Epithelial cell of proximal tubule (primary cell): ENCODE measurements around the gene CS. TPM values are rescaled to one million over a fixed set of nuclear protein-coding genes. Genes with fewer than 3 reads are reported as not detected.
A peak's percentile ranks its signal among the peaks of the same experiment; 100 is the strongest.

Experiments used
- DNase-seq: peaks from one replicate; pipeline ENCODE4 v3.0.0-alpha.2; 2011; ENCODE audit warnings: low read depth
- H3K4me3 ChIP-seq: 2 replicates; pipeline ENCODE4 v1.5.1; 2011; ENCODE audit warnings: low read depth, mild to moderate bottlenecking, low read length
- total RNA-seq: library from RNA; depleted of rRNA; stranded (reverse); fragments of >200 nt; gene quantifications from 2 replicates; pipeline ENCODE4 v1.2.3, GENCODE V29; 2015
- TF ChIP-seq, protein P1 (sequence below): conservative IDR thresholded peaks from 2 replicates; pipeline ENCODE4 v1.5.1; 2012; ENCODE audit warnings: low read depth, mild to moderate bottlenecking, low read length

Gene CS
- total RNA-seq, 1 donor from 2014 or later, result 133 TPM

DNA sequence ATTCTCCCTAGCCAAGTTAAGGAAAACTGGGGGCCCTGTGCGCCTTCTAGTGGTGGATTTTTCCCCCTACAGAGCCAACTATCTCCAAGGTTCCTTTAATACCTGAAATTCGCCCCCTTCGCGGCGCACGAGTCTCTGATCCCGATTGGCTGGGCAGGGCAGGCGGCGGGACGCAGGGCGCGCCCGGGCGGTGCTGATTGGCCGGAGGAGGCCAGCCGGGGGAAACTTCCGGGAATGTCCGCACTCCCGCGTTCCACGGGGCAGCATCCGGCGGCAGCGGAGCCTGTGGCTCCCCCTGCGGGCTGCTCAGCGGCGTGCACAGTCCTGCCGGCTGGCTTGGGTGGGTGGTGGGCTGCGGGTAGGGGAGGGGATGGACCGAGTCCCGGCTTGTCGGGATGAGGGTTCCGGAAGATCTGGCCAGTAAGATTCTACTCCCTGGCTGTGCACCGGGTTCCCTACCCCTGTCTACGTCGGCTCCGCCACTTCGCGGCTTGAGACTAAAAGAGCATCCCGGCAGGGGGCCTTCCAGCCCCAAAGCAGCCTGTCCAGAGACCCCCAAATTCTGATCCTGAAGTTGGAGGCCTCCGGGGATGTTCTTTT is 75.9 kb downstream of the CS start, which contains the start of gene NABP2:
Gene NABP2, plus strand, starts transcription at position 241 of the 600 bp plus-strand sequence. CDS start 515 bp downstream, outside the sequence.
- peak; percentile 75 for DNase-seq
- TF ChIP-seq, protein P1, sequence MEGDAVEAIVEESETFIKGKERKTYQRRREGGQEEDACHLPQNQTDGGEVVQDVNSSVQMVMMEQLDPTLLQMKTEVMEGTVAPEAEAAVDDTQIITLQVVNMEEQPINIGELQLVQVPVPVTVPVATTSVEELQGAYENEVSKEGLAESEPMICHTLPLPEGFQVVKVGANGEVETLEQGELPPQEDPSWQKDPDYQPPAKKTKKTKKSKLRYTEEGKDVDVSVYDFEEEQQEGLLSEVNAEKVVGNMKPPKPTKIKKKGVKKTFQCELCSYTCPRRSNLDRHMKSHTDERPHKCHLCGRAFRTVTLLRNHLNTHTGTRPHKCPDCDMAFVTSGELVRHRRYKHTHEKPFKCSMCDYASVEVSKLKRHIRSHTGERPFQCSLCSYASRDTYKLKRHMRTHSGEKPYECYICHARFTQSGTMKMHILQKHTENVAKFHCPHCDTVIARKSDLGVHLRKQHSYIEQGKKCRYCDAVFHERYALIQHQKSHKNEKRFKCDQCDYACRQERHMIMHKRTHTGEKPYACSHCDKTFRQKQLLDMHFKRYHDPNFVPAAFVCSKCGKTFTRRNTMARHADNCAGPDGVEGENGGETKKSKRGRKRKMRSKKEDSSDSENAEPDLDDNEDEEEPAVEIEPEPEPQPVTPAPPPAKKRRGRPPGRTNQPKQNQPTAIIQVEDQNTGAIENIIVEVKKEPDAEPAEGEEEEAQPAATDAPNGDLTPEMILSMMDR, result peak; percentile 88
- peak within 1 kb of the TSS; percentile 75 for H3K4me3 ChIP-seq

DNA sequence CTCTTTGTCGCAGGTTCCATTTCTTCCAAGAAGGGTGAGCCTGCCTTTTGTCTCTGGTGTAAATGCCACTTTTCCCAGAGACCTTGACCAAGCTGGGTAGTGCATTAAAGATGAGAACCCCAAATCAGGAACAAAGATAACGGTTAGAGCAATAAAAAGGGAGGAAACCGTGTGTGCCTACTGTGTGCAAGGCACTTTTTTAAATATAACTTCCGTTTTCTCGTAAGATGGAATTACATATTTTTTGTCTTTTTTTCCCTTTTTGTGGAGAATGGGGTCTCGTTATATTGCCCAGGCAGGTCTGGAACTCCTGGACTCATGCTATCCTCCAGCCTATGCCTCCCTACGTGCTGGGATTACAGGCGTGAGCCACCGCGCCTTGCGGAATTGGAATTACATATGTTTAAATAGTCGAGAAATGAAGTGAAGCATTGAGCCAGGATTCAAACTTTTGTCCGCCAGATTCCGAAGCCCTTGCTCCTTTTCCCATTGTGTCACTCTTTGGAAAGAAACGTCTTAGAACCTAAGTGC is 76.5 kb downstream of the CS start:
- TF ChIP-seq, protein P1, result no peak
- peak overlapping the region; percentile 38 for H3K4me3 ChIP-seq
- no peak for DNase-seq

DNA sequence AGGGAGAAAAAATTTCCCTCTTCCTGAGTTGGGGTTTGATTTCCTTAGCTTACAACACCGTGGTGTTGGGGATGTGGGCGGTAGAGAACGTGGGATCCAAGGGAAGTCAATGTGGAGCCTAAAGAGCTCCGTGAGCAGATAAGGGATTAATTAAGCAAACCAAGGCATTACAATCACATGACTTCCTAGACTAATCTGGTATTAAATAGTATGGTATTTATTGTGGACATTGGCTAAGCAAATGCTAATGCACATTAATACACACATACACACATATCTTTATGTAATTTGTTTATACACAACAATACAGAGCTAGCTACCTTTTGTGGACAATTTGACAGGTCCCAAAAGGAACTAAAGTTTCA is 77.6 kb downstream of the CS start:
- TF ChIP-seq, protein P1, result no peak

DNA sequence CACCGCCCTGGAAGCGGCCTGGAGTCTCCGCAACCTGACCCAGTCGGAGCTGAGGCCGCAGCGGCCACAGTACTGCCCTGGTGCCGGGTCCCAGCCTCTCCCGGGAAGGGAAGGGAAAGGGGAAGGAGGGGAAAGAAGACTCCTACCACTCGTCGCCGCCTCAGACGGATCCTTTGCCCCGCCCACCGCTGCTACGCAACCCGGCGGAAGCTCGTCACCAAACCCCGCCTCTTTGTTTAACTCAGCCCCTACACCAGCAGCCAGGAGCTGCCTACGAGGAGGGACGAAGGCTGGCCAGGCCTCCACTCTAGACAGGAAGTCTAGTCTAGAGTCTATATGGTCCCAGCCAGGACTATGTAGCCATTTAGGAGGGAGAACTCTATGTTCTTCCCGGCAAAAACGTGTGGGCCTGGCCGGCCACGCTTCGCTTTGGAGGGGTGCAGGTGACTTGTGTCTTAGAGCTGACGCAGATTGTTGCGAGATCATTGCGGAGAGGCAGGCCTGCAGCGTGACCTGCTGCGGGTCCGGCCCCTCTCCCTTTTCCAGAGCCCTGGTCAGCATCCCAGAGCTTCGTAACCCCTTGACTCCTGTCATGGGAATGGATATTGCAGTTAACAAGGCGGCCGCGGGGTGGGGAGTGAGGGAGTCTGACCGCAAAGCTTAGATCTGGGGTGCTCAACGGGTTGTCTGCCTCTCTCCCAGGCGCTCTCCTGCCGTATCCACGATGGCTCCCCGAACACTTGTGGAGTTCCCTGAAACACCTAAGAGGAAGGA is 78.2 kb downstream of the CS start, which contains the start of gene RNF41:
Gene RNF41, minus strand, starts transcription at position 166 of the 774 bp plus-strand sequence. CDS start 7,875 bp downstream, outside the sequence.
- DNase-seq, result peak; percentile 68
- TF ChIP-seq, protein P1, result peak; percentile 24
- H3K4me3 ChIP-seq, result peak within 1 kb of the TSS; percentile 72

More for the DNA sequence above, 77.6 kb downstream of the CS start:
- DNase-seq, result no peak
- peak overlapping the region; percentile 72 for H3K4me3 ChIP-seq

Other genes with a start within 250 kb of the CS start
- 14.3 and 24.2 TPM in 2 replicates for gene ERBB3, start 220.2 kb downstream of the CS start, total RNA-seq
- gene PA2G4, start 195.8 kb downstream of the CS start, total RNA-seq, result 230 and 332 TPM in 2 replicates
- gene RPL41, start 183.7 kb downstream of the CS start, total RNA-seq, result 3,901 and 5,792 TPM in 2 replicates
- gene ZC3H10, start 182.1 kb downstream of the CS start, total RNA-seq, result 1.8 and 2.7 TPM in 2 replicates
- 384 and 464 TPM in 2 replicates for gene ESYT1, start 172.1 kb downstream of the CS start, total RNA-seq
- 119 and 133 TPM in 2 replicates for gene MYL6B, start 147.7 kb downstream of the CS start, total RNA-seq
- gene MYL6, start 142.0 kb downstream of the CS start, total RNA-seq, result 3,822 and 3,955 TPM in 2 replicates
- gene SMARCC2, start 110.8 kb downstream of the CS start, total RNA-seq, result 34.9 and 43.9 TPM in 2 replicates
- 25.1 and 48.4 TPM in 2 replicates for gene RNF41, start 78.4 kb downstream of the CS start, total RNA-seq
- 22.7 and 60.8 TPM in 2 replicates for gene NABP2, start 76.0 kb downstream of the CS start, total RNA-seq
- not detected in 2 replicates for gene SLC39A5, start 70.3 kb downstream of the CS start, total RNA-seq
- gene ANKRD52, start 41.9 kb downstream of the CS start, total RNA-seq, result 29.6 and 31.3 TPM in 2 replicates
- gene COQ10A, start 33.4 kb downstream of the CS start, total RNA-seq, result 10.9 and 18.8 TPM in 2 replicates
- gene CNPY2, start 15.7 kb upstream of the CS start, total RNA-seq, result 141 and 155 TPM in 2 replicates
- gene PAN2, start 33.7 kb upstream of the CS start, total RNA-seq, result 12.1 and 15.0 TPM in 2 replicates
- 13.4 and 26.1 TPM in 2 replicates for gene IL23A, start 38.6 kb upstream of the CS start, total RNA-seq
- 39.2 and 48.2 TPM in 2 replicates for gene STAT2, start 59.8 kb upstream of the CS start, total RNA-seq
- gene APOF, start 62.5 kb upstream of the CS start, total RNA-seq, result not detected in 2 replicates
- 30.2 and 35.0 TPM in 2 replicates for gene TIMELESS, start 149.1 kb upstream of the CS start, total RNA-seq
- gene MIP, start 154.3 kb upstream of the CS start, total RNA-seq, result not detected in 2 replicates
- 1.6 and 2.1 TPM in 2 replicates for gene SPRYD4, start 168.2 kb upstream of the CS start, total RNA-seq
- gene GLS2, start 187.8 kb upstream of the CS start, total RNA-seq, result 0.29 and 2.9 TPM in 2 replicates
- 23.9 and 31.0 TPM in 2 replicates for gene RBMS2, start 221.5 kb upstream of the CS start, total RNA-seq